H1 (cell line): ENCODE data around the gene ZFP57.

Experiments used
- BRCA1 ChIP-seq: IDR thresholded peaks from 2 replicates; pipeline ENCODE4 v1.6.1; 2012; ENCODE audit warnings: low read depth, low read length, improper control_type of control experiment
- CTCF ChIP-seq, 3 experiments: IDR thresholded peaks; 1 replicate in 2 of 3; 2 replicates in 1 of 3; pipeline versions ENCODE4 v1.5.1 to v1.6.1; 2011; ENCODE audit warnings: low read length in 3 of 3, mild to moderate bottlenecking in 3 of 3, inconsistent platforms in 2 of 3, low read depth in 1 of 3, moderate library complexity in 1 of 3; ENCODE audit not compliant: insufficient read depth in 1 of 3; ENCODE audit errors: control extremely low read depth in 1 of 3
- EP300 ChIP-seq, 2 experiments: IDR thresholded peaks; 1 replicate in 1 of 2; 2 replicates in 1 of 2; pipeline ENCODE4 v1.6.1; 2011 to 2012; ENCODE audit warnings: low read depth in 2 of 2, low read length in 2 of 2, mild to moderate bottlenecking in 2 of 2, borderline replicate concordance in 1 of 2, inconsistent platforms in 1 of 2, moderate library complexity in 1 of 2
- MAX ChIP-seq: IDR thresholded peaks from 2 replicates; pipeline ENCODE4 v1.6.1; 2012; ENCODE audit warnings: inconsistent platforms
- POLR2A ChIP-seq, 2 experiments: IDR thresholded peaks; 1 replicate in 1 of 2; 2 replicates in 1 of 2; pipeline ENCODE4 v1.6.1; 2011; ENCODE audit warnings: low read depth in 2 of 2, low read length in 2 of 2, mild to moderate bottlenecking in 2 of 2; ENCODE audit errors: control extremely low read depth in 1 of 2
- RFX5 ChIP-seq: IDR thresholded peaks from 2 replicates; pipeline ENCODE4 v1.6.1; 2011; ENCODE audit warnings: low read depth, low read length, improper control_type of control experiment, borderline replicate concordance
- TAF1 ChIP-seq: IDR thresholded peaks from 2 replicates; pipeline ENCODE4 v1.6.1; 2011; ENCODE audit warnings: mild to moderate bottlenecking, low read depth, low read length
- TAF7 ChIP-seq: optimal IDR thresholded peaks from 2 replicates; pipeline ENCODE3; 2011; ENCODE audit warnings: low read depth, mild to moderate bottlenecking, inconsistent platforms, low read length, moderate library complexity, borderline replicate concordance
- TBP ChIP-seq: IDR thresholded peaks from 2 replicates; pipeline ENCODE4 v1.6.1; 2011; ENCODE audit warnings: low read depth, low read length, improper control_type of control experiment
- ZNF274 ChIP-seq: IDR thresholded peaks from 2 replicates; pipeline ENCODE4 v1.7.0; 2012; ENCODE audit warnings: low read length, borderline replicate concordance; ENCODE audit errors: extremely low read depth

GRCh38 chr6:29720863-29721262 lies 39.9 kb upstream of the ZFP57 start:
- TF ChIP-seq TAF1 = no peak
- TF ChIP-seq TAF7 = no peak
- no peak for TF ChIP-seq RFX5
- no peak for TF ChIP-seq BRCA1
- TF ChIP-seq POLR2A (IDR thresholded peaks at IDR 0.05; ENCODE audit: control extremely low read depth in 1 of 2, low read depth in 2 of 2, low read length in 2 of 2) = no peak
- TF ChIP-seq TBP = no peak
- TF ChIP-seq MAX = no peak
- TF ChIP-seq ZNF274 = no peak
- TF ChIP-seq CTCF (IDR thresholded peaks at IDR 0.05; ENCODE audit: control extremely low read depth in 1 of 3, insufficient read depth in 1 of 3, low read depth in 1 of 3, low read length in 3 of 3) = peak; percentile 42 to 54 (median 50)
- no peak for TF ChIP-seq EP300 (IDR thresholded peaks at IDR 0.05; ENCODE audit: borderline replicate concordance in 1 of 2, low read depth in 2 of 2, low read length in 2 of 2)
